Activated CD8-positive, alpha-beta T cell treated with anti-CD3 and anti-CD28 coated beads for 36 hours (primary cell): Measurements from ENCODE around the gene SPSB2. TPM values are rescaled to one million over a fixed set of nuclear protein-coding genes. Genes with fewer than 3 reads are reported as not detected.

Experiments used
- ATAC-seq: fragments of 200-7000 bp; cut with Tn5 transposase; one replicate; pipeline ENCODE4 v1.10.0; 2021; ENCODE audit warnings: mild to moderate bottlenecking, moderate library complexity
- CTCF ChIA-PET: fragments of 350-600 bp; sonication (Branson Sonifier 250); formaldehyde crosslinking; loops from one replicate; lab custom pipeline; 2021; ENCODE audit warnings: antibody characterized with exemption; lab: Charles Lee
- POLR2A ChIA-PET: fragments of 350-600 bp; sonication (Branson Sonifier 250); formaldehyde crosslinking; loops from one replicate; lab custom pipeline; 2021; ENCODE audit warnings: antibody characterized with exemption; lab: Charles Lee
- DNase-seq: peaks from one replicate; pipeline ENCODE4 v3.0.0-alpha.2; 2020
- H3K27ac Mint-ChIP-seq: one replicate; pipeline ENCODE4 v1.8.0; 2021; ENCODE audit warnings: mild to moderate bottlenecking, mixed read lengths
- H3K27me3 Mint-ChIP-seq: one replicate; pipeline ENCODE4 v1.8.0; 2021; ENCODE audit warnings: mixed read lengths
- H3K36me3 Mint-ChIP-seq: one replicate; pipeline ENCODE4 v1.8.0; 2021; ENCODE audit warnings: low read depth, mixed read lengths
- H3K4me1 Mint-ChIP-seq: one replicate; pipeline ENCODE4 v1.8.0; 2021; ENCODE audit warnings: low read depth, mixed read lengths
- H3K4me3 Mint-ChIP-seq: one replicate; pipeline ENCODE4 v1.8.0; 2021; ENCODE audit warnings: mild to moderate bottlenecking, moderate library complexity, mixed read lengths
- H3K9me3 Mint-ChIP-seq: one replicate; pipeline ENCODE4 v1.8.0; 2021; ENCODE audit warnings: mixed read lengths
- CTCF ChIP-seq: fragments of 200-600 bp; IDR thresholded peaks from one replicate; pipeline ENCODE4 v1.8.0; 2022; ENCODE audit warnings: antibody characterized with exemption, mild to moderate bottlenecking
- intact Hi-C: fragments of 100-400 bp; cut with micrococcal nuclease; formaldehyde crosslinking; loops from one replicate; pipeline ENCODE4 v1.10.0; 2022
- total RNA-seq, 2 experiments: library from RNA; stranded (reverse); gene quantifications; one replicate each; pipeline ENCODE4 v1.2.3, GENCODE V29; 2021

SPSB2 gene
- total RNA-seq, 2 experiments from 2014 or later: 2.2 to 2.6 TPM

- ATAC-seq (no peak), DNase-seq (no peak)
- Mint-ChIP-seq H3K27ac (no peak overlapping the region), H3K4me3 (no peak overlapping the region), H3K36me3 (no peaks in the 10 kb centered on the region), H3K9me3 (no peaks in the 10 kb centered on the region), H3K4me1 (peaks cover 26% of the 10 kb centered on the region), H3K27me3 (peaks cover 61% of the 10 kb centered on the region)
- POLR2A ChIA-PET: interaction anchor here (0.7 to 3.1 kb wide), 4 partner anchors 71 to 79 kb away, joined by 3 to 9 read pairs (median 4); partner anchors contain the start of gene MLF2
- TF ChIP-seq CTCF: no peak
- CTCF ChIA-PET: interaction anchor here (1.0 to 17.9 kb wide), 25 partner anchors 10 to 229 kb away, joined by 3 to 341 read pairs (median 4); partner anchors contain the start of genes CD4, COPS7A, MLF2 and PTMS
- intact Hi-C loops: no loop called here
Observed at GRCh38 chr12:6824085-6824775, 48.9 kb downstream of the SPSB2 start.

- ChIA-PET POLR2A (interaction anchor here (0.8 to 3.1 kb wide), 3 partner anchors 12 to 70 kb away, joined by 4 to 9 read pairs (median 5); partner anchors contain the start of genes LAG3 and MLF2), CTCF (interaction anchor here (1.2 to 17.9 kb wide), 9 partner anchors 11 to 205 kb away, joined by 3 to 341 read pairs (median 15); partner anchors contain the start of genes COPS7A, MLF2 and PTMS)
- Mint-ChIP-seq H3K9me3 (no peaks in the 10 kb centered on the region), H3K4me3 (no peak overlapping the region), H3K36me3 (no peaks in the 10 kb centered on the region), H3K4me1 (peaks cover 21% of the 10 kb centered on the region), H3K27ac (no peak overlapping the region), H3K27me3 (peaks cover 56% of the 10 kb centered on the region)
- no peak for ATAC-seq
- intact Hi-C loops: no loop called here
- no peak for TF ChIP-seq CTCF
- DNase-seq: no peak
Observed at GRCh38 chr12:6823182-6824084, 49.7 kb downstream of the SPSB2 start.

- Mint-ChIP-seq H3K27me3 (peaks cover 53% of the 10 kb centered on the region), H3K36me3 (no peaks in the 10 kb centered on the region), H3K27ac (no peak overlapping the region), H3K9me3 (no peaks in the 10 kb centered on the region), H3K4me3 (no peak overlapping the region), H3K4me1 (peaks cover 17% of the 10 kb centered on the region)
- no peak for TF ChIP-seq CTCF
- CTCF ChIA-PET: interaction anchor here (1.1 to 17.9 kb wide), 8 partner anchors 9 to 204 kb away, joined by 3 to 341 read pairs (median 4); partner anchors contain the start of genes MLF2 and PTMS
- ATAC-seq: no peak
- no peak for DNase-seq
- intact Hi-C loops: no loop called here
- POLR2A ChIA-PET: interaction anchor here (0.6 to 3.1 kb wide), 7 partner anchors 12 to 92 kb away, joined by 3 to 9 read pairs (median 4); partner anchors contain the start of genes CD4, LAG3 and MLF2
Observed at GRCh38 chr12:6822426-6823135, 50.5 kb downstream of the SPSB2 start.

GRCh38 chr12:6821591-6822425 lies 51.3 kb downstream of the SPSB2 start, which contains the start of gene GPR162:
TSS of gene GPR162 (plus strand) at chr12:6821821. CDS start at chr12:6823899, 2,078 bp downstream.
- no peak within 1 kb of the TSS for H3K27ac Mint-ChIP-seq
- CTCF ChIA-PET: interaction anchor here (0.9 to 17.9 kb wide), 8 partner anchors 9 to 203 kb away, joined by 3 to 341 read pairs (median 4); partner anchors contain the start of genes MLF2 and PTMS
- peaks cover 46% of the 10 kb centered on the region for H3K27me3 Mint-ChIP-seq
- H3K4me1 Mint-ChIP-seq: peaks cover 13% of the 10 kb centered on the region
- no peaks in the 10 kb centered on the region for H3K36me3 Mint-ChIP-seq
- intact Hi-C loops: no loop called here
- H3K9me3 Mint-ChIP-seq: no peaks in the 10 kb centered on the region
- POLR2A ChIA-PET: interaction anchor here (0.6 to 2.6 kb wide), 7 partner anchors 13 to 91 kb away, joined by 3 to 9 read pairs (median 3); partner anchors contain the start of genes CD4, MLF2 and USP5
- no peak for TF ChIP-seq CTCF
- DNase-seq (no peak), ATAC-seq (peak; percentile 2)
- H3K4me3 Mint-ChIP-seq: peak within 1 kb of the TSS; percentile 20
